Mesenchymal stem cell (in vitro differentiated cells and primary cell): ENCODE data around the gene CDCP1. TPM values are rescaled to one million over a fixed set of nuclear protein-coding genes. Genes with fewer than 3 reads are reported as not detected.

Experiments used
- DNase-seq: peaks from one replicate; pipeline ENCODE4 v3.0.0-alpha.2; 2013
- H2AFZ ChIP-seq: one replicate; pipeline ENCODE4 v1.6.1; 2013; ENCODE audit warnings: low read depth, mild to moderate bottlenecking, control low read depth, inconsistent platforms, low read length, moderate library complexity
- H2AK5ac ChIP-seq: 2 replicates; pipeline ENCODE4 v1.6.1; 2013; ENCODE audit warnings: low read length, moderate library complexity, mild to moderate bottlenecking, inconsistent platforms; ENCODE audit not compliant: severe bottlenecking
- H2BK120ac ChIP-seq: one replicate; pipeline ENCODE4 v1.6.1; 2013; ENCODE audit warnings: low read depth, mild to moderate bottlenecking, inconsistent platforms, low read length, moderate library complexity
- H2BK12ac ChIP-seq, 2 experiments: one replicate each; pipeline ENCODE4 v1.6.1; 2013; ENCODE audit warnings: inconsistent platforms in 2 of 2, low read length in 2 of 2, mild to moderate bottlenecking in 2 of 2, moderate library complexity in 2 of 2, control low read depth in 1 of 2
- H2BK15ac ChIP-seq: one replicate; pipeline ENCODE4 v1.6.1; 2013; ENCODE audit warnings: mild to moderate bottlenecking, low read depth, inconsistent platforms; ENCODE audit not compliant: poor library complexity, severe bottlenecking
- H2BK5ac ChIP-seq: 2 replicates; pipeline ENCODE4 v1.6.1; 2013; ENCODE audit warnings: low read depth, mild to moderate bottlenecking, low read length, control low read depth, inconsistent platforms; ENCODE audit not compliant: poor library complexity, severe bottlenecking
- H3K14ac ChIP-seq, 2 experiments: one replicate each; pipeline ENCODE4 v1.6.1; 2013; ENCODE audit warnings: inconsistent platforms in 2 of 2, low read length in 2 of 2, control low read depth in 1 of 2, mild to moderate bottlenecking in 1 of 2, moderate library complexity in 1 of 2
- H3K18ac ChIP-seq, 2 experiments: one replicate each; pipeline ENCODE4 v1.6.1; 2013; ENCODE audit warnings: inconsistent platforms in 2 of 2, low read length in 2 of 2, control low read depth in 1 of 2, low read depth in 1 of 2, mild to moderate bottlenecking in 1 of 2
- H3K23ac ChIP-seq, 2 experiments: one replicate each; pipeline ENCODE4 v1.6.1; 2013; ENCODE audit warnings: inconsistent platforms in 2 of 2, low read length in 2 of 2, mild to moderate bottlenecking in 2 of 2, moderate library complexity in 2 of 2, control low read depth in 1 of 2
- H3K27ac ChIP-seq: 2 replicates; pipeline ENCODE4 v1.5.1; 2013; ENCODE audit warnings: mild to moderate bottlenecking, moderate library complexity, low read length, control low read depth, inconsistent platforms; ENCODE audit not compliant: poor library complexity, severe bottlenecking
- H3K27me3 ChIP-seq, 2 experiments: 2 replicates each; pipeline versions ENCODE4 v1.6.1 to v1.7.0; 2013; ENCODE audit warnings: low read length in 2 of 2, mild to moderate bottlenecking in 2 of 2, moderate library complexity in 2 of 2, control low read depth in 1 of 2, inconsistent platforms in 1 of 2; ENCODE audit not compliant: control insufficient read depth in 1 of 2, insufficient read depth in 1 of 2
- H3K36me3 ChIP-seq, 2 experiments: 2 replicates each; pipeline versions ENCODE4 v1.6.1 to v1.7.0; 2013; ENCODE audit warnings: low read length in 2 of 2, control low read depth in 1 of 2, inconsistent platforms in 1 of 2, low read depth in 1 of 2, mild to moderate bottlenecking in 1 of 2; ENCODE audit not compliant: insufficient read depth in 2 of 2, control insufficient read depth in 1 of 2
- H3K4ac ChIP-seq, 2 experiments: one replicate each; pipeline ENCODE4 v1.6.1; 2013; ENCODE audit warnings: inconsistent platforms in 2 of 2, low read length in 2 of 2, mild to moderate bottlenecking in 2 of 2, moderate library complexity in 2 of 2, control low read depth in 1 of 2, low read depth in 1 of 2
- H3K4me1 ChIP-seq: 2 replicates; pipeline ENCODE4 v1.6.1; 2013; ENCODE audit warnings: low read depth, low read length, control low read depth; ENCODE audit not compliant: control insufficient read depth, insufficient read depth
- H3K4me2 ChIP-seq: 2 replicates; pipeline ENCODE4 v1.6.1; 2013; ENCODE audit warnings: low read length, mild to moderate bottlenecking, inconsistent platforms; ENCODE audit not compliant: poor library complexity, severe bottlenecking
- H3K4me3 ChIP-seq, 2 experiments: 2 replicates each; pipeline versions ENCODE4 v1.5.1 to v1.7.0; 2013; ENCODE audit warnings: low read length in 2 of 2, mild to moderate bottlenecking in 2 of 2, control low read depth in 1 of 2, low read depth in 1 of 2; ENCODE audit not compliant: insufficient read depth in 1 of 2
- H3K79me1 ChIP-seq: replicated peaks from 2 replicates; pipeline ENCODE4 v1.6.1; 2013; ENCODE audit warnings: mild to moderate bottlenecking, control low read depth, low read length, inconsistent platforms; ENCODE audit not compliant: poor library complexity, severe bottlenecking
- H3K9ac ChIP-seq: 2 replicates; pipeline ENCODE4 v1.7.0; 2013; ENCODE audit warnings: mild to moderate bottlenecking, low read length, moderate library complexity
- H3K9me3 ChIP-seq: 2 replicates; pipeline ENCODE4 v1.7.0; 2013; ENCODE audit warnings: mild to moderate bottlenecking, low read length; ENCODE audit not compliant: control insufficient read depth
- H4K8ac ChIP-seq: one replicate; pipeline ENCODE4 v1.6.1; 2013; ENCODE audit warnings: inconsistent platforms, mild to moderate bottlenecking, low read length, moderate library complexity
- H4K91ac ChIP-seq: one replicate; pipeline ENCODE4 v1.6.1; 2013; ENCODE audit warnings: mild to moderate bottlenecking, low read length, inconsistent platforms
- WGBS: methylation state at CpG from one replicate; pipeline ENCODE4 v1.1.7; 2013; ENCODE audit warnings: mixed read lengths; 5-methylcytosine and 5-hydroxymethylcytosine counted together
- polyA plus RNA-seq, 2 experiments: library from polyadenylated mRNA; stranded (reverse); fragments of 200-250 nt; gene quantifications; one replicate each; pipeline ENCODE4 v1.2.3, GENCODE V29; 2013

The CDCP1 gene
- polyA plus RNA-seq (2013, experiment 1 of 2), result 71.6 TPM
- 71.5 TPM for polyA plus RNA-seq (2013, experiment 2 of 2)

- Histone ChIP-seq H3K27ac (peak within 1 kb of the TSS; percentile 57), H3K79me1 (peaks cover 3% of the 10 kb centered on the region), H2BK15ac (peak within 1 kb of the TSS; percentile 55), H3K9me3 (peaks cover 4% of the 10 kb centered on the region), H3K4me1 (peaks cover 11% of the 10 kb centered on the region), H4K91ac (peak within 1 kb of the TSS; percentile 91), H3K9ac (peak within 1 kb of the TSS; percentile 96), H2AFZ (peak within 1 kb of the TSS; percentile 85), H2BK12ac (peak within 1 kb of the TSS; percentile 38 to 94), H3K14ac (peak within 1 kb of the TSS; percentile 9 to 99), H3K27me3 (no peaks in the 10 kb centered on the region), H4K8ac (peak within 1 kb of the TSS; percentile 97), H2AK5ac (peak within 1 kb of the TSS; percentile 85), H2BK5ac (peak within 1 kb of the TSS; percentile 14), H3K4me2 (peak within 1 kb of the TSS; percentile 93), H3K23ac (peak within 1 kb of the TSS; percentile 61 to 99), H3K18ac (peak within 1 kb of the TSS; percentile 98 to 99), H2BK120ac (peak within 1 kb of the TSS; percentile 82), H3K4ac (peak within 1 kb of the TSS; percentile 97), H3K4me3 (peak within 1 kb of the TSS; percentile 89 to 96), H3K36me3 (peaks cover 0 to 4% of the 10 kb centered on the region in 2 experiments)
- WGBS, result 2% methylated on average over 78 of the region's 92 CpGs
- peak; percentile 43 for DNase-seq
These were observed at the start of gene CDCP1 for GRCh38 chr3:45145681-45146614. TSS of gene CDCP1 (minus strand) at chr3:45146378. CDS start at chr3:45146287, 91 bp downstream.

GRCh38 chr3:45194791-45195190 lies 48.6 kb upstream of the CDCP1 start:
- Histone ChIP-seq H3K27me3 (no peaks in the 10 kb centered on the region), H3K14ac (no peak overlapping the region), H3K18ac (no peak overlapping the region), H2BK12ac (no peak overlapping the region), H2BK15ac (no peak overlapping the region), H3K23ac (no peak overlapping the region), H2BK5ac (no peak overlapping the region), H2AFZ (no peak overlapping the region), H4K91ac (no peak overlapping the region), H3K4ac (no peak overlapping the region), H2AK5ac (no peak overlapping the region), H3K9ac (no peak overlapping the region), H4K8ac (no peak overlapping the region), H3K4me2 (no peak overlapping the region), H3K4me1 (peaks cover 5% of the 10 kb centered on the region), H3K4me3 (no peak overlapping the region), H3K9me3 (no peaks in the 10 kb centered on the region), H3K36me3 (no peaks in the 10 kb centered on the region), H2BK120ac (no peak overlapping the region), H3K79me1 (no peaks in the 10 kb centered on the region), H3K27ac (no peak overlapping the region)
- no peak for DNase-seq
- WGBS, result 96% methylated on average over 5 of the region's 5 CpGs

GRCh38 chr3:45191924-45192417 lies 45.8 kb upstream of the CDCP1 start:
- H3K27ac ChIP-seq, result no peak overlapping the region
- 42% methylated on average over 2 of the region's 3 CpGs for WGBS
- peak overlapping the region in 1 of 2 experiments; percentile 95 for H2BK12ac ChIP-seq
- peak overlapping the region; percentile 3 for H2AK5ac ChIP-seq
- H3K27me3 ChIP-seq, result no peaks in the 10 kb centered on the region
- H3K18ac ChIP-seq, result peak overlapping the region in 1 of 2 experiments; percentile 54
- no peak overlapping the region for H3K4me3 ChIP-seq
- no peak for DNase-seq
- no peak overlapping the region for H2AFZ ChIP-seq
- H3K36me3 ChIP-seq, result no peaks in the 10 kb centered on the region
- H3K14ac ChIP-seq, result peak overlapping the region in 1 of 2 experiments; percentile 44
- H4K91ac ChIP-seq, result no peak overlapping the region
- no peak overlapping the region for H4K8ac ChIP-seq
- H3K9me3 ChIP-seq, result no peaks in the 10 kb centered on the region
- no peak overlapping the region for H3K9ac ChIP-seq
- no peak overlapping the region for H2BK5ac ChIP-seq
- H3K4me1 ChIP-seq, result no peaks in the 10 kb centered on the region
- no peak overlapping the region for H3K4me2 ChIP-seq
- no peak overlapping the region for H2BK120ac ChIP-seq
- H2BK15ac ChIP-seq, result no peak overlapping the region
- peak overlapping the region in 1 of 2 experiments; percentile 54 for H3K23ac ChIP-seq
- peak overlapping the region in 1 of 2 experiments; percentile 4 for H3K4ac ChIP-seq
- no peaks in the 10 kb centered on the region for H3K79me1 ChIP-seq

GRCh38 chr3:45191424-45191823 lies 45.2 kb upstream of the CDCP1 start:
- H3K27me3 ChIP-seq, result no peaks in the 10 kb centered on the region
- H3K4me3 ChIP-seq, result no peak overlapping the region
- peak overlapping the region in 1 of 2 experiments; percentile 4 for H3K4ac ChIP-seq
- peak overlapping the region in 1 of 2 experiments; percentile 95 for H2BK12ac ChIP-seq
- H3K4me1 ChIP-seq, result no peaks in the 10 kb centered on the region
- no peak overlapping the region for H4K91ac ChIP-seq
- WGBS, result 95% methylated on average over 4 of the region's 4 CpGs
- no peak overlapping the region for H3K4me2 ChIP-seq
- DNase-seq, result no peak
- no peak overlapping the region for H3K23ac ChIP-seq
- H3K27ac ChIP-seq, result no peak overlapping the region
- H2BK15ac ChIP-seq, result no peak overlapping the region
- H4K8ac ChIP-seq, result no peak overlapping the region
- peak overlapping the region in 1 of 2 experiments; percentile 44 for H3K14ac ChIP-seq
- H3K9ac ChIP-seq, result no peak overlapping the region
- no peak overlapping the region for H2AFZ ChIP-seq
- H2BK120ac ChIP-seq, result no peak overlapping the region
- peak overlapping the region in 1 of 2 experiments; percentile 54 for H3K18ac ChIP-seq
- no peaks in the 10 kb centered on the region for H3K36me3 ChIP-seq
- H3K79me1 ChIP-seq, result no peaks in the 10 kb centered on the region
- H2AK5ac ChIP-seq, result no peak overlapping the region
- H3K9me3 ChIP-seq, result no peaks in the 10 kb centered on the region
- H2BK5ac ChIP-seq, result no peak overlapping the region
